Right ventricle myocardium inferior (tissue), 1 donor: ENCODE results near the gene SLC24A2. TPM values are rescaled to one million over a fixed set of nuclear protein-coding genes. Genes with fewer than 3 reads are reported as not detected.

Experiments used
- ATAC-seq: fragments of 200-7000 bp; cut with Tn5 transposase; one replicate; pipeline ENCODE4 v1.9.1; 2020; ENCODE audit warnings: mild to moderate bottlenecking, moderate library complexity
- DNase-seq: peaks from one replicate; pipeline ENCODE4 v3.0.0; 2021; ENCODE audit errors: missing footprints
- intact Hi-C: fragments of 100-400 bp; cut with DNase I; formaldehyde crosslinking; loops from one replicate; pipeline ENCODE4 v1.11.0; 2022
- total RNA-seq: library from RNA; stranded (reverse); fragmentation: NEBNext Ultra II Directional; extraction: Animal tissue kit (Norgen Biotek cat#: 25700); gene quantifications from one replicate; pipeline ENCODE4 v1.2.1, GENCODE V29; 2021
- donor health status: DM: no; HTN: yes; CAD: no; lungs with severe emphysema.

Gene SLC24A2
- total RNA-seq, 1 donor from 2014 or later: 0.14 TPM

DNA sequence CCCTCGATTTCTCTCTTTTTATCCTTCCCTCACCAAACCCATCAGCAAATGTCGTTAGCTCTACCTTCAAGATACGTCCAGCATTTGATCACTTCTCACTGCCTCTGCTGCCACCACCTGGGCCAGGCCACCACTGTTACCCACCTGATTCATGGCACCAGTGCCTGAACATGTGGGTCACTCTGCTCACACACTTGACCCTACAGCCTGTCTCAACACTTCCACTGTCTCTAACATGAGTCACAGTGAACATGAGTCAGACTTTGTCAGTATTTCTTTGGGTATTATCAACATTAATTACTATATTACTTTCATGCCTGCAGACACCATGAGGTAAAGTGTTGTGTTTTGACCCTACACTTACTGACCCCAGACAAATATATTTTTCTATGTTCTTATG, 19.6 kb downstream of the SLC24A2 start:
- no peak for DNase-seq
- ATAC-seq: no peak
- intact Hi-C loops: no loop called here

DNA sequence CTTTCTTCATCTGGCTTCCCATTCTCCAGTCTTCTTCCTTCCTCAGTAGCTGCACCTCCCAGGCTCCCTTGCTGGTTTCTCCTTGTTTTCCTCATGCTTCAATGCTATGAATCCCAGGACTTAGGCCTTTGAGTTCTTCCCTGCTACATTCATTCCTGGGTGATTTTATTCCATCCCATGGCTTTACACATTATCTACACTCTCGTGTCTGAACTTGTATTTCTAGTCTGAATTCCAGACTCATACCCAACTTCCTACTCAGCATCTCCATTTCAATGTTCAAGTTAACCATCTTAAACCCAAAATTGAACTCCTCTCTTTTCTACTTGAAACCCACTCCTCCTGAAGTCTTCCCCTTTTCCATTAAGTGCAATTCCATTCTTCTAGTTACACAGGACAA, 20.0 kb downstream of the SLC24A2 start:
- intact Hi-C loops: no loop called here
- DNase-seq (no peak), ATAC-seq (no peak)

DNA sequence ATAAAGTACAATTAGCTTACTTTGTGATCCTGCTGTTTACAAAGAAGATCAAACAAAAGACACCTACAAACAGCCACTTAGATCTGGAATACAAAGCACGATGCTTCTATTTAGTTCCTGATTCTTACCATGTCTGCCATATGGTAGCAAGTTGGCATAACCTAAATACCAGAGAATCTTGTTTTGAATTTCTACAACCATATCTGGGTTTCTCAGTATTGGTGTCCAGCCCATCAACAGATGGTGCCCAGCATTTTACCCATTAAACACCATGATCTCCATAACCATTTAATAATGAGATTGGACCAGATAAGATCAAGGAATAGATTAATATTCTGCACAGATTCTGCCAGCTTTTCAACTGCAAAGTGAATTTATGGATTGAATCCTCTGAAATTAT, 29.8 kb downstream of the SLC24A2 start:
- DNase-seq (no peak), ATAC-seq (no peak)
- intact Hi-C loops: no loop called here

DNA sequence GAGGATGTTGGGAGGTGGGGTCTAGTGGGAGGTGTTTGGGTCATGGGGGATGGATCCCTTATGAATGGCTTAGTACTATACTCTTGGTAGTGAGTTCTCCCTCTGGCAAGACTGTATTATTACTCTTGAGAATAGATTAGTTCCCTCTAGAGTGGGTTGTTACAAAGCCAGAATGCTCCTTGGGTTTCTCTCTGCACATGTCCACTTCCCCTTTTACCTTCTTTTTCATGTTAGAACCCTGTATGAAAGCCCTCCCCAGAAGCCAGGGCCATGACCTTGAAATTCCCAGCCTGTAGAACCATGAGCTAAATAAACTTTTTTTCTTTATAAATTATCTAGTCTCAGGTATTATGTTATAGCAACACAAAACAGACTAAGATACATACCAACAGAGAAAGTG, 31.1 kb downstream of the SLC24A2 start:
- ATAC-seq (no peak), DNase-seq (no peak)
- intact Hi-C loops: no loop called here

DNA sequence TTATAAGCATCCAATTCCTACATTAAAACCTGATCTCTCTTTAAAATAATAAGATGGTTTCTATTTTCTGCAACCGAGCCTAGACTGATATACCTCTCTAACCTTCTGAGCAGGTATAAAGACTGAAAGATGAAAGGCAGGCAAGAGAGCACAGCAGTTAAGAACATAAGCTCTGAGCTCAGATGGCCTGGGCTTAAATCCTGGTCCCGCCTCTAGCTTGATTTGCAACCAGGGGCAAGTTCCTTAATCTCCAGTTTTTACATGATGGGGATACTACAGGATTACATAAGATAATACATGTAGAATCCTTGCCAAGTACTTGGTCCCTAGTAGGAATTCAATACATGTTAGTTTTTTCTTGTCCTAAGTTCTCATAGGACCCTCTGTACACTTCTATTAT, 33.9 kb downstream of the SLC24A2 start:
- no peak for DNase-seq
- intact Hi-C loops: no loop called here
- ATAC-seq: no peak

DNA sequence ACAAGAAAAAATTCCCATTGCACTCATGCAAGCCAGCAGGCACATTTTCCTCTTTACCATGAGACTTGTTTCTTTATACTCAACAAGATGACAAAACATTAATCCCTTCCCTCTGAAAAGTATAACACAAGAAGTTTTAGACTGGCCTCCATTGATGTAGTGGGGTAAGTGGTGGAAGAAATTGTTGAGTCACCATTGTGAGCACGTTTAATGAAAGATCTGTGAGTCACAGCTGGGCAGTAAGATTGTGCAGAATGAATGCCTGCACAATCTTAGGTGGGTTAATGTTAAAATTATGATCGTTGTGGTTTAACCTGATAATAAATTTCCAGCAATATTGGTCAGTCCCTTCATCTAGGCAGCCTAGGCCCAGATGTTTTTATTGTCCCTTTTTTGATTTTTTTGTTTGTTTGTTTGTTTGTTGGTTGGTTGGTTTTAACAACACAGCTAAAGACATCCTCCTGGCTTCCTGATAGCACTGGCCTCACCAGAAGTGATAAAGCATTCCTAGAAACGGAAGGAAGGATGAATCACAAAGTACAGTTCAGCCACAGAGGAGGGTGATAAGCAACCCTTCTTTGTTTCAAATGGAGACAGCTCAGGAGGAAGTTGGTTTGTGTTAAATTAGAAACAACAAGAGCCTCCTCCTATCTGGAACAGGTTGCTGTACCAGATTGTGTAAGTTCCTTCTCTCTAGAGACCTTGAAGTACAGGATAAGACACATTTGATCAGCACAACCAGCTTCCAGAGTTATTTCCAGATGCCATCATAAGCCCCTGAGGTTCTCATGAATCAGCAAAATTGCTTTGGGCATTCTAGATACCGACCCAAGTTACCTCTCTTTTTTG, 40.3 kb downstream of the SLC24A2 start:
- intact Hi-C loops: no loop called here
- ATAC-seq: no peak
- no peak for DNase-seq

DNA sequence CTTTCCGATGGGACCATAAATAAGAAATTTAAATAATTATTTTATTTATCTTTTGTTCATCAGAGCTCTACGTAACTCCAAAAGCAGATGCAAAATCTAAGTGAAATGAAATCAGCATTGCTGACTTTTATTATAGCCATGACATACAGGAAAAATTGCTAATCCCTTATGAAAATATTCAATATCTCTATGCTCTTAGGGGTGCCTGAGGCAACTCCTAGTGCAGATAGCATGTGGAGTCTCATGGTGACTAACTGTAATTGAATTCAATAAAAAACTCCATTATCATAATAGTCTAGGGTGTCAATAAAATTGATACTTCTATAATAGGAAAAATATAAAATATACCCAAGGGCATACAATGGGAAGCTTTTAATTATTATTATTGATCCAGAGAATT, 42.6 kb downstream of the SLC24A2 start:
- ATAC-seq (no peak), DNase-seq (no peak)
- intact Hi-C loops: no loop called here

DNA sequence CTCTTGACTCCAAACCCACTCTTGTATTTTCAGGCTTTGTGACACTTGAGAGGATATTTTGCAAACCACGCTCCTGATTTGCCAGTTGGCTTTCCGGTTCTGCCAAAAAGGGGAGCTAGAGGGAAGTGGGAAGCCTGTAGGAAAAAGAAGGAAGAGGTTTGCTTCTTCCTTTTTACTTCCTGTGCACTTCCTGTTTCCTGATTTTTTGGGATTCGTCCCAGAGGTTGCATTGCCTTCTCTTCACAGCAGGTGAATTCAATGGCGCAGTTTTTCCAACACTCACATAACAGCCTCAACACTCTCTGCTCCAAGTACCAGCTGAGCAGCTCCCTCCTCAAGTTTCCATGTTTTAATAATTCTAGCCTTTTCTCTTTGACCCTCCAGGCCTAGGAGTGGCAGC, 47.7 kb downstream of the SLC24A2 start:
- ATAC-seq (no peak), DNase-seq (no peak)
- intact Hi-C loops: no loop called here
